Measurements from ENCODE around the gene SIGLECL1.

The SIGLECL1 gene

GRCh38 chr19:51252306-51253079 is 1.6 kb downstream of the SIGLECL1 start:
- 100% methylated on average over 3 of the region's 9 CpGs for WGBS (ENCODE audit: insufficient coverage, insufficient read length)
- H3K27ac ChIP-seq (ENCODE audit: low read length): no peak overlapping the region

GRCh38 chr19:51253088-51253806 is 2.4 kb downstream of the SIGLECL1 start:
- Histone ChIP-seq H3K9me3 (ENCODE audit: control insufficient read depth, insufficient read depth, low read length) (no peaks in the 10 kb centered on the region), H3K4me3 (ENCODE audit: low read length) (no peak overlapping the region), H3K36me3 (ENCODE audit: control insufficient read depth, insufficient read depth, low read length) (no peaks in the 10 kb centered on the region), H3K27me3 (ENCODE audit: control insufficient read depth, insufficient read depth, low read length) (no peaks in the 10 kb centered on the region), H3K27ac (ENCODE audit: low read length) (no peak overlapping the region), H3K4me1 (ENCODE audit: control insufficient read depth, insufficient read depth, low read length) (no peaks in the 10 kb centered on the region)
- DNase-seq (ENCODE audit: low read depth, low spot score): no peak
- WGBS (ENCODE audit: insufficient coverage, insufficient read length): no CpG with 5 or more reads among the region's 1 CpG

More at GRCh38 chr19:51252306-51253079, 1.6 kb downstream of the SIGLECL1 start:
- Histone ChIP-seq H3K4me1 (ENCODE audit: control insufficient read depth, insufficient read depth, low read length) (no peaks in the 10 kb centered on the region), H3K9me3 (ENCODE audit: control insufficient read depth, insufficient read depth, low read length) (no peaks in the 10 kb centered on the region), H3K36me3 (ENCODE audit: control insufficient read depth, insufficient read depth, low read length) (no peaks in the 10 kb centered on the region), H3K4me3 (ENCODE audit: low read length) (no peak overlapping the region), H3K27me3 (ENCODE audit: control insufficient read depth, insufficient read depth, low read length) (no peaks in the 10 kb centered on the region)
- no peak for DNase-seq (ENCODE audit: low read depth, low spot score)

- no CpG with 5 or more reads among the region's 2 CpGs for WGBS (ENCODE audit: insufficient coverage, insufficient read length)
- no peaks in the 10 kb centered on the region for H3K4me1 ChIP-seq (ENCODE audit: control insufficient read depth, insufficient read depth, low read length)
- DNase-seq (ENCODE audit: low read depth, low spot score): no peak
- H3K27me3 ChIP-seq (ENCODE audit: control insufficient read depth, insufficient read depth, low read length): no peaks in the 10 kb centered on the region
- no peaks in the 10 kb centered on the region for H3K36me3 ChIP-seq (ENCODE audit: control insufficient read depth, insufficient read depth, low read length)
- H3K27ac ChIP-seq (ENCODE audit: low read length): no peak overlapping the region
- no peak overlapping the region for H3K4me3 ChIP-seq (ENCODE audit: low read length)
- no peaks in the 10 kb centered on the region for H3K9me3 ChIP-seq (ENCODE audit: control insufficient read depth, insufficient read depth, low read length)
Measured at GRCh38 chr19:51256155-51256625, 5.3 kb downstream of the SIGLECL1 start.

- no peak for DNase-seq (ENCODE audit: low read depth, low spot score)
- no peaks in the 10 kb centered on the region for H3K9me3 ChIP-seq (ENCODE audit: control insufficient read depth, insufficient read depth, low read length)
- no peaks in the 10 kb centered on the region for H3K36me3 ChIP-seq (ENCODE audit: control insufficient read depth, insufficient read depth, low read length)
- no peak overlapping the region for H3K4me3 ChIP-seq (ENCODE audit: low read length)
- no peaks in the 10 kb centered on the region for H3K27me3 ChIP-seq (ENCODE audit: control insufficient read depth, insufficient read depth, low read length)
- H3K4me1 ChIP-seq (ENCODE audit: control insufficient read depth, insufficient read depth, low read length): no peaks in the 10 kb centered on the region
- no CpG with 5 or more reads among the region's 2 CpGs for WGBS (ENCODE audit: insufficient coverage, insufficient read length)
- H3K27ac ChIP-seq (ENCODE audit: low read length): no peak overlapping the region
Measured at GRCh38 chr19:51257471-51257870, 6.6 kb downstream of the SIGLECL1 start.

- Histone ChIP-seq H3K9me3 (ENCODE audit: control insufficient read depth, insufficient read depth, low read length) (no peaks in the 10 kb centered on the region), H3K4me1 (ENCODE audit: control insufficient read depth, insufficient read depth, low read length) (no peaks in the 10 kb centered on the region), H3K36me3 (ENCODE audit: control insufficient read depth, insufficient read depth, low read length) (no peaks in the 10 kb centered on the region), H3K27ac (ENCODE audit: low read length) (no peak overlapping the region), H3K4me3 (ENCODE audit: low read length) (no peak overlapping the region), H3K27me3 (ENCODE audit: control insufficient read depth, insufficient read depth, low read length) (no peaks in the 10 kb centered on the region)
- no CpG with 5 or more reads among the region's 6 CpGs for WGBS (ENCODE audit: insufficient coverage, insufficient read length)
- DNase-seq (ENCODE audit: low read depth, low spot score): no peak
Measured at GRCh38 chr19:51258165-51259160, 7.6 kb downstream of the SIGLECL1 start.

GRCh38 chr19:51259348-51260245 is 8.7 kb downstream of the SIGLECL1 start:
- DNase-seq (ENCODE audit: low read depth, low spot score): peak; percentile 27
- H3K27me3 ChIP-seq (ENCODE audit: control insufficient read depth, insufficient read depth, low read length): no peaks in the 10 kb centered on the region
- no peaks in the 10 kb centered on the region for H3K36me3 ChIP-seq (ENCODE audit: control insufficient read depth, insufficient read depth, low read length)
- H3K27ac ChIP-seq (ENCODE audit: low read length): no peak overlapping the region
- no peaks in the 10 kb centered on the region for H3K4me1 ChIP-seq (ENCODE audit: control insufficient read depth, insufficient read depth, low read length)
- H3K9me3 ChIP-seq (ENCODE audit: control insufficient read depth, insufficient read depth, low read length): no peaks in the 10 kb centered on the region
- WGBS (ENCODE audit: insufficient coverage, insufficient read length): no CpG with 5 or more reads among the region's 5 CpGs
- H3K4me3 ChIP-seq (ENCODE audit: low read length): no peak overlapping the region

GRCh38 chr19:51263808-51264207 is 12.9 kb downstream of the SIGLECL1 start:
- no peak overlapping the region for H3K27ac ChIP-seq (ENCODE audit: low read length)
- WGBS (ENCODE audit: insufficient coverage, insufficient read length): no CpG with 5 or more reads among the region's 4 CpGs
- no peaks in the 10 kb centered on the region for H3K4me1 ChIP-seq (ENCODE audit: control insufficient read depth, insufficient read depth, low read length)
- no peaks in the 10 kb centered on the region for H3K9me3 ChIP-seq (ENCODE audit: control insufficient read depth, insufficient read depth, low read length)
- no peaks in the 10 kb centered on the region for H3K27me3 ChIP-seq (ENCODE audit: control insufficient read depth, insufficient read depth, low read length)
- H3K4me3 ChIP-seq (ENCODE audit: low read length): no peak overlapping the region
- no peak for DNase-seq (ENCODE audit: low read depth, low spot score)
- H3K36me3 ChIP-seq (ENCODE audit: control insufficient read depth, insufficient read depth, low read length): no peaks in the 10 kb centered on the region

- Histone ChIP-seq H3K36me3 (ENCODE audit: control insufficient read depth, insufficient read depth, low read length) (no peaks in the 10 kb centered on the region), H3K9me3 (ENCODE audit: control insufficient read depth, insufficient read depth, low read length) (no peaks in the 10 kb centered on the region), H3K27me3 (ENCODE audit: control insufficient read depth, insufficient read depth, low read length) (no peaks in the 10 kb centered on the region), H3K4me1 (ENCODE audit: control insufficient read depth, insufficient read depth, low read length) (no peaks in the 10 kb centered on the region), H3K4me3 (ENCODE audit: low read length) (no peak overlapping the region), H3K27ac (ENCODE audit: low read length) (no peak overlapping the region)
- no peak for DNase-seq (ENCODE audit: low read depth, low spot score)
- WGBS (ENCODE audit: insufficient coverage, insufficient read length): no CpG with 5 or more reads among the region's 26 CpGs
Measured at GRCh38 chr19:51271067-51271466, 20.2 kb downstream of the SIGLECL1 start.

- WGBS (ENCODE audit: insufficient coverage, insufficient read length): no CpG with 5 or more reads among the region's 6 CpGs
- Histone ChIP-seq H3K9me3 (ENCODE audit: control insufficient read depth, insufficient read depth, low read length) (no peaks in the 10 kb centered on the region), H3K4me1 (ENCODE audit: control insufficient read depth, insufficient read depth, low read length) (no peaks in the 10 kb centered on the region), H3K27ac (ENCODE audit: low read length) (no peak overlapping the region), H3K4me3 (ENCODE audit: low read length) (no peak overlapping the region), H3K27me3 (ENCODE audit: control insufficient read depth, insufficient read depth, low read length) (no peaks in the 10 kb centered on the region), H3K36me3 (ENCODE audit: control insufficient read depth, insufficient read depth, low read length) (no peaks in the 10 kb centered on the region)
- no peak for DNase-seq (ENCODE audit: low read depth, low spot score)
Measured at GRCh38 chr19:51272183-51272810, 21.4 kb downstream of the SIGLECL1 start.
